T-cell (primary cell): ENCODE data around the gene PCDHB13. TPM values are rescaled to one million over a fixed set of nuclear protein-coding genes. Genes with fewer than 3 reads are reported as not detected.
"Not testable (repeated sequence)": the region's sequence is repeated elsewhere in the genome, so short reads cannot be mapped to it uniquely, and the experiment has no call there.

ENCODE experiments used
- ATAC-seq, 4 experiments: fragments of 200-7000 bp in 3 of 4; fragments of 150-1000 bp in 1 of 4; cut with Tn5 transposase; replicated peaks in 1 of 4; 1 replicate in 3 of 4; 2 replicates in 1 of 4; pipeline ENCODE4 v1.10.0; 2021; ENCODE audit warnings: moderate library complexity in 3 of 4, mild to moderate bottlenecking in 2 of 4, moderate number of reproducible peaks in 1 of 4
- CTCF ChIA-PET, 2 donors: fragments of 300-600 bp; sonication (Branson Sonifier 250); formaldehyde crosslinking; loops; one replicate each; lab custom pipeline; 2022; ENCODE audit warnings: antibody characterized with exemption in 2 of 2; lab: Charles Lee
- POLR2A ChIA-PET, 2 donors: fragments of 300-600 bp; sonication (Branson Sonifier 250); formaldehyde crosslinking; loops; one replicate each; lab custom pipeline; 2022; ENCODE audit warnings: antibody characterized with exemption in 2 of 2; lab: Charles Lee
- DNase-seq, 35 experiments: peaks; one replicate each; pipeline versions ENCODE4 v3.0.0 to v3.0.0-alpha.2; 2013 to 2023
- H3K27ac ChIP-seq: one replicate; pipeline ENCODE4 v1.5.1; 2013; ENCODE audit warnings: low read length
- H3K27me3 ChIP-seq, 2 experiments: replicated peaks in 1 of 2; 1 replicate in 1 of 2; 2 replicates in 1 of 2; pipeline versions ENCODE4 v1.6.1 to v1.7.0; 2013; ENCODE audit warnings: low read length in 1 of 2, mixed read lengths in 1 of 2; ENCODE audit not compliant: control insufficient read depth in 2 of 2, insufficient read depth in 2 of 2; ENCODE audit errors: extremely low read depth in 1 of 2
- H3K36me3 ChIP-seq, 2 donors: 1 replicate in 1 of 2; 2 replicates in 1 of 2; pipeline versions ENCODE4 v1.6.1 to v1.7.0; 2013; ENCODE audit warnings: low read length in 1 of 2; ENCODE audit not compliant: control insufficient read depth in 2 of 2, insufficient read depth in 1 of 2; ENCODE audit errors: extremely low read depth in 1 of 2
- H3K4me1 ChIP-seq, 2 experiments: 1 replicate in 1 of 2; 2 replicates in 1 of 2; pipeline versions ENCODE4 v1.6.1 to v1.7.0; 2013; ENCODE audit warnings: low read length in 2 of 2, mixed read lengths in 1 of 2; ENCODE audit not compliant: insufficient read depth in 2 of 2, control insufficient read depth in 1 of 2; ENCODE audit errors: extremely low read depth in 1 of 2
- H3K4me3 ChIP-seq, 2 donors: 1 replicate in 1 of 2; 2 replicates in 1 of 2; pipeline versions ENCODE4 v1.5.1 to v1.7.0; 2013; ENCODE audit warnings: mild to moderate bottlenecking in 2 of 2, low read length in 1 of 2, moderate library complexity in 1 of 2; ENCODE audit not compliant: control insufficient read depth in 1 of 2; ENCODE audit errors: extremely low read depth in 1 of 2
- H3K9me3 ChIP-seq: 2 replicates; pipeline ENCODE4 v1.7.0; 2013
- H3K27ac Mint-ChIP-seq, 2 donors: one replicate each; pipeline ENCODE4 v1.8.0; 2020 to 2021; ENCODE audit warnings: mild to moderate bottlenecking in 2 of 2, mixed read lengths in 2 of 2
- H3K27me3 Mint-ChIP-seq, 2 donors: one replicate each; pipeline ENCODE4 v1.8.0; 2021 to 2022; ENCODE audit warnings: mixed read lengths in 2 of 2
- H3K36me3 Mint-ChIP-seq: one replicate; pipeline ENCODE4 v1.8.0; 2021; ENCODE audit warnings: mixed read lengths
- H3K4me1 Mint-ChIP-seq, 3 donors: one replicate each; pipeline ENCODE4 v1.8.0; 2020 to 2022; ENCODE audit warnings: mixed read lengths in 3 of 3, mild to moderate bottlenecking in 1 of 3
- H3K4me3 Mint-ChIP-seq, 3 donors: one replicate each; pipeline ENCODE4 v1.8.0; 2020 to 2022; ENCODE audit warnings: mild to moderate bottlenecking in 3 of 3, mixed read lengths in 3 of 3, moderate library complexity in 3 of 3
- H3K9me3 Mint-ChIP-seq, 3 donors: one replicate each; pipeline ENCODE4 v1.8.0; 2020 to 2022; ENCODE audit warnings: mixed read lengths in 3 of 3
- WGBS: methylation state at CpG from one replicate; pipeline ENCODE4 v1.1.5; 2013; ENCODE audit warnings: missing lambda C conversion rate; ENCODE audit not compliant: insufficient coverage; 5-methylcytosine and 5-hydroxymethylcytosine counted together
- total RNA-seq, 35 experiments: library from RNA in 6 of 35; stranded (reverse) in 6 of 35; fragments of 120-200 nt in 1 of 35; gene quantifications; one replicate each; pipeline versions ENCODE4 v1.2.1 to v1.2.4 and lab custom pipeline; 2013 to 2026

PCDHB13 gene
- total RNA-seq, 5 donors from 2014 or later (not counting 1 experiment from before 2014, with no cell fraction given), result 0.06 TPM; not detected in 4

GRCh38 chr5:141201126-141201525, 12.6 kb upstream of the PCDHB13 start:
- H3K27ac ChIP-seq, H3K4me3 Mint-ChIP-seq, ATAC-seq, H3K36me3 Mint-ChIP-seq, DNase-seq, H3K4me1 Mint-ChIP-seq, H3K4me1 ChIP-seq, H3K27ac Mint-ChIP-seq, H3K36me3 ChIP-seq, H3K9me3 ChIP-seq, CTCF ChIA-PET, H3K4me3 ChIP-seq, POLR2A ChIA-PET: not testable (repeated sequence)
- Mint-ChIP-seq H3K9me3 (peaks cover 6 to 40% (median 25%) of the 10 kb centered on the region in 3 donors), H3K27me3 (peaks cover 51 to 55% of the 10 kb centered on the region in 2 donors)
- WGBS, result 20% methylated on average over 9 of the region's 38 CpGs
- H3K27me3 ChIP-seq, result peaks cover 0 to 13% of the 10 kb centered on the region in 2 experiments

GRCh38 chr5:141201646-141202045, 12.1 kb upstream of the PCDHB13 start:
- H3K4me3 ChIP-seq, H3K36me3 ChIP-seq, H3K27ac ChIP-seq, H3K36me3 Mint-ChIP-seq, H3K27ac Mint-ChIP-seq, H3K4me3 Mint-ChIP-seq, POLR2A ChIA-PET, ATAC-seq, H3K9me3 ChIP-seq, H3K4me1 ChIP-seq, H3K4me1 Mint-ChIP-seq, DNase-seq: not testable (repeated sequence)
- WGBS, result 48% methylated on average over 22 of the region's 35 CpGs
- CTCF ChIA-PET, result interaction anchor here in 1 of 2 donors (0.7 kb wide), 1 partner anchor 1128 kb away, joined by 3 read pairs; no protein-coding TSS in a partner anchor
- Mint-ChIP-seq H3K27me3 (peaks cover 54 to 55% of the 10 kb centered on the region in 2 donors), H3K9me3 (peaks cover under 1 to 35% (median 20%) of the 10 kb centered on the region in 3 donors)
- peaks cover 0 to 13% of the 10 kb centered on the region in 2 experiments for H3K27me3 ChIP-seq

DNA sequence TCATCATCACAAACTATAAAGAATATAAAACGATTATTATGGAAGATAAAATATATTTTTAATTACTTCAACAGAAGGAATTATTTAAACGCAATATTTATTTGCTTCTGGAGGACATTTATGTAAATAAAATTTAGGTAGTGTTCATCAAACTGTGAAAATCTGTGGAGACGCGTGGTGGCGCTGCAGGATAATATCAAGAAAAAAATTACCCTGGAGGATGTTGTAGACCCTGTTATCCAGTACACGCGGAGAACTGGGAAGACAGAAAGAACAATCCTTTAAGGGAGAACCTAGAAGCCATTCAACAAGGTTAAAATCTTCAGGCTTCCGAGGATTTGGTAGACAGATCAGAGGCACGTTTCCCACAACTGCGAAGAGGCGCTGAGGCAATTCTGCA, 5.2 kb upstream of the PCDHB13 start, which contains the start of gene PCDHB12:
Gene PCDHB12, plus strand, starts transcription at position 242 of the 400 bp plus-strand sequence. CDS start 189 bp downstream, outside the sequence.
- Histone ChIP-seq H3K27ac (no peak within 1 kb of the TSS), H3K9me3 (peaks cover 2% of the 10 kb centered on the region), H3K27me3 (peaks cover 5 to 14% of the 10 kb centered on the region in 2 experiments), H3K4me3 (no peak within 1 kb of the TSS), H3K4me1 (no peaks in the 10 kb centered on the region), H3K36me3 (no peaks in the 10 kb centered on the region)
- DNase-seq, result peak in 1 of 35 experiments; percentile 5
- Mint-ChIP-seq H3K4me3 (no peak within 1 kb of the TSS), H3K27me3 (peaks cover 58 to 66% of the 10 kb centered on the region in 2 donors), H3K9me3 (peaks cover 0 to 7% (median 3%) of the 10 kb centered on the region in 3 donors), H3K27ac (no peak within 1 kb of the TSS), H3K36me3 (no peaks in the 10 kb centered on the region), H3K4me1 (peaks cover 0 to under 1% (median under 1%) of the 10 kb centered on the region in 3 donors)
- CTCF ChIA-PET, result no interaction called here
- ATAC-seq, result no peak
- POLR2A ChIA-PET, result no interaction called here
- 28% methylated on average over 9 of the region's 11 CpGs for WGBS

- H3K4me1 ChIP-seq, DNase-seq, ATAC-seq, H3K4me3 Mint-ChIP-seq, H3K36me3 ChIP-seq, POLR2A ChIA-PET, CTCF ChIA-PET, H3K27ac ChIP-seq, H3K9me3 ChIP-seq, H3K4me1 Mint-ChIP-seq, H3K4me3 ChIP-seq, H3K27ac Mint-ChIP-seq, H3K36me3 Mint-ChIP-seq: not testable (repeated sequence)
- H3K9me3 Mint-ChIP-seq, result peaks cover 0 to 14% (median 7%) of the 10 kb centered on the region in 3 donors
- peaks cover 64 to 75% of the 10 kb centered on the region in 2 donors for H3K27me3 Mint-ChIP-seq
- H3K27me3 ChIP-seq, result peaks cover 9 to 17% of the 10 kb centered on the region in 2 experiments
- 46% methylated on average over 21 of the region's 39 CpGs for WGBS
Observed at GRCh38 chr5:141210281-141210680, 3.4 kb upstream of the PCDHB13 start.

- CTCF ChIA-PET, H3K4me1 ChIP-seq, H3K4me3 Mint-ChIP-seq, ATAC-seq, H3K9me3 ChIP-seq, H3K36me3 ChIP-seq, H3K27ac ChIP-seq, POLR2A ChIA-PET, H3K4me1 Mint-ChIP-seq, DNase-seq, H3K4me3 ChIP-seq, H3K36me3 Mint-ChIP-seq: not testable (repeated sequence)
- peaks cover 63 to 73% of the 10 kb centered on the region in 2 donors for H3K27me3 Mint-ChIP-seq
- peak overlapping the region in 1 of 2 donors; percentile 55 for H3K27ac Mint-ChIP-seq
- 45% methylated on average over 14 of the region's 27 CpGs for WGBS
- peaks cover 0 to 15% (median 8%) of the 10 kb centered on the region in 3 donors for H3K9me3 Mint-ChIP-seq
- H3K27me3 ChIP-seq, result peaks cover 9 to 17% of the 10 kb centered on the region in 2 experiments
Observed at GRCh38 chr5:141210849-141211248, 2.9 kb upstream of the PCDHB13 start.

GRCh38 chr5:141214583-141214982, 864 bp downstream of the PCDHB13 start:
- CTCF ChIA-PET, ATAC-seq, H3K27ac Mint-ChIP-seq, H3K36me3 Mint-ChIP-seq, H3K9me3 ChIP-seq, DNase-seq, H3K36me3 ChIP-seq, H3K4me1 ChIP-seq, H3K4me3 Mint-ChIP-seq, H3K4me3 ChIP-seq, H3K4me1 Mint-ChIP-seq, H3K27ac ChIP-seq: not testable (repeated sequence)
- Mint-ChIP-seq H3K9me3 (peaks cover 7 to 28% (median 26%) of the 10 kb centered on the region in 3 donors), H3K27me3 (peaks cover 54 to 59% of the 10 kb centered on the region in 2 donors)
- POLR2A ChIA-PET, result interaction anchor here in 1 of 2 donors (0.6 kb wide), 1 partner anchor 299 kb away, joined by 7 read pairs; no protein-coding TSS in a partner anchor
- 62% methylated on average over 3 of the region's 12 CpGs for WGBS
- peaks cover 12 to 22% of the 10 kb centered on the region in 2 experiments for H3K27me3 ChIP-seq
